ENCODE measurements around the gene NASP. TPM values are rescaled to one million over a fixed set of nuclear protein-coding genes. Genes with fewer than 3 reads are reported as not detected.

The NASP gene
- total and polyA plus RNA-seq, 2 experiments from 2014 or later: 68.6 to 82.6 TPM

GRCh38 chr1:45643978-45644377, 60.1 kb downstream of the NASP start:
- Histone ChIP-seq H3K4me2 (peak overlapping the region; percentile 40), H2AFZ (no peak overlapping the region), H3K79me2 (peaks cover 44% of the 10 kb centered on the region), H3K9me2 (replicated peaks; ENCODE audit: insufficient read depth) (no peaks in the 10 kb centered on the region), H3K9me3 (ENCODE audit: low read depth) (no peaks in the 10 kb centered on the region), H3K27me3 (no peaks in the 10 kb centered on the region), H4K20me1 (ENCODE audit: insufficient read depth, poor library complexity, severe bottlenecking) (no peaks in the 10 kb centered on the region), H3K36me3 (replicated peaks; ENCODE audit: insufficient read depth, low read depth) (no peaks in the 10 kb centered on the region), H3K4me1 (ENCODE audit: insufficient read depth) (peaks cover 10% of the 10 kb centered on the region), H3K27ac (peak overlapping the region; percentile 83), H3K4me3 (no peak overlapping the region)
- peak; percentile 62 for DNase-seq (ENCODE audit: low spot score)
- TF ChIP-seq CTCF (IDR thresholded peaks at IDR 0.05; ENCODE audit: poor library complexity) (peak; percentile 41), EZH2 (IDR thresholded peaks at IDR 0.05; ENCODE audit: borderline replicate concordance) (no peak), EZH2phosphoT487 (IDR thresholded peaks at IDR 0.05; ENCODE audit: low read depth, severe bottlenecking, unreplicated experiment) (no peak)

GRCh38 chr1:45644661-45645060, 60.8 kb downstream of the NASP start:
- H3K4me1 ChIP-seq (ENCODE audit: insufficient read depth): peaks cover 10% of the 10 kb centered on the region
- WGBS (ENCODE audit: low lambda C conversion rate, missing lambda C conversion rate): 96% methylated on average over 2 of the region's 2 CpGs
- H3K9me2 ChIP-seq (replicated peaks; ENCODE audit: insufficient read depth): no peaks in the 10 kb centered on the region
- H4K20me1 ChIP-seq (ENCODE audit: insufficient read depth, poor library complexity, severe bottlenecking): no peaks in the 10 kb centered on the region
- no peaks in the 10 kb centered on the region for H3K27me3 ChIP-seq
- H2AFZ ChIP-seq: no peak overlapping the region
- no peak for TF ChIP-seq CTCF (IDR thresholded peaks at IDR 0.05; ENCODE audit: poor library complexity)
- no peak overlapping the region for H3K4me3 ChIP-seq
- no peaks in the 10 kb centered on the region for H3K9me3 ChIP-seq (ENCODE audit: low read depth)
- H3K79me2 ChIP-seq: peaks cover 48% of the 10 kb centered on the region
- no peaks in the 10 kb centered on the region for H3K36me3 ChIP-seq (replicated peaks; ENCODE audit: insufficient read depth, low read depth)
- peak overlapping the region; percentile 29 for H3K4me2 ChIP-seq
- peak overlapping the region; percentile 78 for H3K27ac ChIP-seq
- DNase-seq (ENCODE audit: low spot score): no peak

GRCh38 chr1:45647248-45648021, 63.6 kb downstream of the NASP start:
- H3K79me2 ChIP-seq: peaks cover 66% of the 10 kb centered on the region
- WGBS (ENCODE audit: low lambda C conversion rate, missing lambda C conversion rate): 85% methylated on average over 9 of the region's 9 CpGs
- DNase-seq (ENCODE audit: low spot score): no peak

More at GRCh38 chr1:45647248-45648021, 63.6 kb downstream of the NASP start:
- H3K4me2 ChIP-seq: no peak overlapping the region
- TF ChIP-seq EZH2 (IDR thresholded peaks at IDR 0.05; ENCODE audit: borderline replicate concordance) (no peak), EZH2phosphoT487 (IDR thresholded peaks at IDR 0.05; ENCODE audit: low read depth, severe bottlenecking, unreplicated experiment) (no peak), CTCF (IDR thresholded peaks at IDR 0.05; ENCODE audit: poor library complexity) (no peak)
- no peaks in the 10 kb centered on the region for H3K36me3 ChIP-seq (replicated peaks; ENCODE audit: insufficient read depth, low read depth)
- H3K27me3 ChIP-seq: no peaks in the 10 kb centered on the region
- no peak overlapping the region for H3K27ac ChIP-seq
- no peaks in the 10 kb centered on the region for H3K9me2 ChIP-seq (replicated peaks; ENCODE audit: insufficient read depth)
- H4K20me1 ChIP-seq (ENCODE audit: insufficient read depth, poor library complexity, severe bottlenecking): peaks cover 7% of the 10 kb centered on the region
- no peak overlapping the region for H3K4me3 ChIP-seq
- no peaks in the 10 kb centered on the region for H3K9me3 ChIP-seq (ENCODE audit: low read depth)
- H3K4me1 ChIP-seq (ENCODE audit: insufficient read depth): peaks cover 10% of the 10 kb centered on the region
- no peak overlapping the region for H2AFZ ChIP-seq

Measured in hepatocyte (in vitro differentiated cells).